Prostate gland (tissue), 2 donors: ENCODE measurements around the gene SCCPDH.

ENCODE experiments used
- POLR2A ChIP-seq: fragments of 450-650 bp; IDR thresholded peaks from one replicate; pipeline ENCODE4 v1.6.1; 2016; ENCODE audit warnings: antibody characterized with exemption, mild to moderate bottlenecking
- POLR2AphosphoS5 ChIP-seq: sonication (generic); formaldehyde crosslinking; IDR thresholded peaks from one replicate; pipeline ENCODE4 v1.6.1; 2017; ENCODE audit warnings: antibody characterized with exemption
- TF ChIP-seq, protein P1 (sequence below), 4 experiments: fragments of 200-600 bp in 2 of 4; fragments of 450-650 bp in 2 of 4; sonication (generic) in 2 of 4; IDR thresholded peaks; 1 replicate in 3 of 4; 2 replicates in 1 of 4; pipeline ENCODE4 v1.5.1; 2016 to 2019; ENCODE audit warnings: antibody characterized with exemption in 4 of 4, mild to moderate bottlenecking in 2 of 4, moderate library complexity in 2 of 4

DNA sequence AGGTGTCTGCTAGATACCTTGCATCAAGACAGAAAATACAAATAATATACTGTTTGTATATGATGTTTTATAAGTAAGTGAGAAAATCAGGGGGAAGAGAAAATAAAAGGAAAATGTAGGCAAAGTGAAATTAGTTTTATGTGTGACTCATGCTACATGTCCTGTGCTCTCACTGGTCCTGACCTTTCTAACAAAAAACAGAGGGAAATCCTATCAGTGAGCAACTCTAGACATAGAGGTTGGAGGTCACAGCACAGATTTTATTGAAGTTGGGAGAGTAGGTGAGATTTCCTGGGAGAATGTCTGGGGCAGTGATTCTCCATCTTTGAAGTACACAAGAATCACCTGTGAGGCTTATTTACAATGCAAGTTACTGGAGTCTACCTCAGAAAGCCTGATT is 9.5 kb downstream of the SCCPDH start:
- TF ChIP-seq, protein P1, sequence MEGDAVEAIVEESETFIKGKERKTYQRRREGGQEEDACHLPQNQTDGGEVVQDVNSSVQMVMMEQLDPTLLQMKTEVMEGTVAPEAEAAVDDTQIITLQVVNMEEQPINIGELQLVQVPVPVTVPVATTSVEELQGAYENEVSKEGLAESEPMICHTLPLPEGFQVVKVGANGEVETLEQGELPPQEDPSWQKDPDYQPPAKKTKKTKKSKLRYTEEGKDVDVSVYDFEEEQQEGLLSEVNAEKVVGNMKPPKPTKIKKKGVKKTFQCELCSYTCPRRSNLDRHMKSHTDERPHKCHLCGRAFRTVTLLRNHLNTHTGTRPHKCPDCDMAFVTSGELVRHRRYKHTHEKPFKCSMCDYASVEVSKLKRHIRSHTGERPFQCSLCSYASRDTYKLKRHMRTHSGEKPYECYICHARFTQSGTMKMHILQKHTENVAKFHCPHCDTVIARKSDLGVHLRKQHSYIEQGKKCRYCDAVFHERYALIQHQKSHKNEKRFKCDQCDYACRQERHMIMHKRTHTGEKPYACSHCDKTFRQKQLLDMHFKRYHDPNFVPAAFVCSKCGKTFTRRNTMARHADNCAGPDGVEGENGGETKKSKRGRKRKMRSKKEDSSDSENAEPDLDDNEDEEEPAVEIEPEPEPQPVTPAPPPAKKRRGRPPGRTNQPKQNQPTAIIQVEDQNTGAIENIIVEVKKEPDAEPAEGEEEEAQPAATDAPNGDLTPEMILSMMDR (IDR thresholded peaks at IDR 0.05) = no peak
- TF ChIP-seq POLR2AphosphoS5 (no peak), POLR2A (no peak)
